ENCODE measurements around the gene KCNE4.
"Not testable (repeated sequence)": the region's sequence is repeated elsewhere in the genome, so short reads cannot be mapped to it uniquely, and the experiment has no call there.

The KCNE4 gene

GRCh38 chr2:223058952-223059716, 7.1 kb downstream of the KCNE4 start:
- DNase-seq = no peak

- DNase-seq = no peak
Observed at GRCh38 chr2:223060201-223060825, 8.3 kb downstream of the KCNE4 start.

- no peak for DNase-seq
Observed at GRCh38 chr2:223062396-223062795, 10.4 kb downstream of the KCNE4 start.

GRCh38 chr2:223065107-223065506, 13.1 kb downstream of the KCNE4 start:
- DNase-seq = no peak

DNA sequence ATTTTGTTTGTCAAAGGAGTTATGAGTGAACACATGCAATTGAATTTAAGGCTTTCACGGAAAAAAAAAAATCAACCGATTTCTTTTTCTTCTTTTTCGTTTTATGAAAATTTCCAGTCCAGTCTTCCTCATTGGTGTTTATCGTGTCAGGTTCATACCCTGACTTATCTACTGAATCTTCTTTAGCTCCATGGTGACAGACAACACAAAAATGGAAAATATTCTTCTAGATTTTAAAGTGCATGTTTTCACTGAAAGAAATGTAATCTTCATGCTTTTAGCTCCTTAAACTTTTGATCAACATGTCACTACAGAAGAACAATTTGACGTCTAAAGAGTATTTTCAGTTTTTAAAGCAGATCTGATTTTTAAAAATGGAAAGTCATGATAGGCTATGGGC, 14.7 kb downstream of the KCNE4 start:
- DNase-seq = no peak

- no peak for DNase-seq
Observed at GRCh38 chr2:223068071-223068470, 16.1 kb downstream of the KCNE4 start.

DNA sequence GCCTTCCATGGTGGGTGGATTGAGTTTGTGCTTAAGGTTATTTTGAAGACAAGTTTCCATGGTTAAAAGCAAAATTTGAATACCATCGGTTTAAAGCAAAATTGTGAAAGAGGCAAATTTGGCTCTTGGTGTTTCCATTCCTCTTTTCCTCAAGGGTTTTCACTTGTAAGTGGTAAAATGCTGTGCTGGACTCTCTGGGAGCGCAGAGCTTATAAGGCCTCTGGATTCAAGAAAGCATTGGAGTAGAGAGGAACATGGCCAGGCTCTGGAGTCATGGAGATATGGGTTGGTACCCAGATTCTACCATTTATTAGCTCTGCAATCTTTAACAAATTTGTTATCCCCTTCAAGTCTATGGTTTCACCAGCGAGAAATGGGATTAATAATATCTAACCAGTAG, 17.5 kb downstream of the KCNE4 start:
- DNase-seq = no peak

GRCh38 chr2:223069988-223070387, 18.0 kb downstream of the KCNE4 start:
- no peak for DNase-seq

DNA sequence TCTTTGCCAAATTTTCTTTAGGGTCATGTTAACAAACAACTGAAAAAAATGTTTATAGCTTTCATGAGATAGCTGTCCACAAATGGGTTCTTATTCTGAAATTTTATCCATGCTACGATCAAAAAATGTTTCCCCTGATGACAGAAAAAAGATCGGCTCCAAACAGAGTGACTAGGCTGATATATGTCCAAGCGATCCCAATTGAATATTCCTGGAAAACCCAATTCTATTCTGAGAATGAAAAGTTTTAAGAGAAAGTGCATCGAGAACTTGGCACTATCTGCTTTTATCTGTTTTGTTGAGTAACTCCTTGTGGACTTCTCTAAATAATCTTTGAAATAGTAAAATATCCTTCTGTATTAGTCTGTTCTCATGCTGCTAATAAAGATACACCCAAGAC, 19.1 kb downstream of the KCNE4 start:
- DNase-seq = no peak

GRCh38 chr2:223072826-223073225, 20.8 kb downstream of the KCNE4 start:
- DNase-seq = no peak

DNA sequence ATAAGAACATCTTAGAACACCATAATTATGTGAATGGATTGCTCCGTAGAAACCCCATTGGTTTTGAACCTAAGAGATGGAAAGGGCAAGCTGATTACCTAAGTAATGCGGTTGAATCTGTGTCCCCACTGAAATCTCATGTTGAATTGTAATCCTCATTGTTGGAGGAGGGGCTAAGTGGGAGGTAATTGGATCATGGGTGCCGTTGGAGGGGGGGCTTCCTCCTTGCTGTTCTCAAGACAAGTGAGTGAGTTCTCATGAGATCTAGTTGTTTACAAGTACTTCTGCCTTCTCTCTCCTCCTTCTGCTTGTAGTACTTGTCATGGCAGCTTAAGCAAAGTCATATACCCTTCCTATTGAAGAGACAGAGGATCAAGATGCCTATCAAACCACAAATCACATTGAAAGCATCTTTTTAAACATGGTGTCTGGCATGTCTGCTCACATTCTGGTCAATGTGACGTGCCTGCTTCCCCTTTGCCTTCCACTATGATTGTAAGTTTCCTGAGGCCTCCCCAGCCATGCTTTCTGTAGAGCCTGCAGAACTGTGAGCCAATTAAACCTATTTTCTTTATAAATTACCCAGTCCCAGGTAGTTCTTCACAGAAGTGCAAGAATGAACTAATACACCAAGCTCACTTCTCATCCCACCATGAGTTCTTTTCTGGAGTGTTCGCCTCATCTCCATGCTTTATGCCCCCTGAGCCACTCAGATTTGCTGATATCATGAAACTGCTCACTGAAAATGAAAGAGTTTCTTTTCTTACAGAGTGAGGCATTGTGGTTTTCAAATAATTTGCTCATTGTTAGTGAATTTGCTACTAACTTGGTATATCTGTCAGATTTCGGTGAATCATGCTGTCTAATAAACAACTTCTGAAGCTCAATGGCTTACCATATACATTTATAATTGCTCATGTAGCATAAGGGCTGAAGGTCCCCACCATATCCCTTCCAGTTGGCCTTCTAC, 23.6 kb downstream of the KCNE4 start:
- DNase-seq = no peak

DNA sequence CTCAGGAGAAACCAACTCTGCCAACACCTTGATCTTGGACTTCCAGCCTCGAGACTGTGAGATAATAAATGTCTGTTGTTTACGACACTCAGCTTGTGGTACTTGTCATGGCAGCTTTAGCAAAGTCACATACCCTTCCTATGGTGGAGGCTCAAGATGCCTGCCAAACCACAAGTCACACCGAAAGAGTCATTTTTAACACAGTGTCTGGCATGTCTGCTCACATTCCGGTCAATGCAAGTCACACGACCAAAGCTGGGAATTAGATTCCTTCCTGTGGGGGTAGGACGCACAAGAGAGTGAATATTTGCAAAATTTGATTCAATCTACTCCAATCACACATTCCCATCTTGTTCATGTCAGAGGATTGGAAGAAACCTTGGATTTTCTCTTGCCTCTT, 24.6 kb downstream of the KCNE4 start:
- DNase-seq = no peak

DNA sequence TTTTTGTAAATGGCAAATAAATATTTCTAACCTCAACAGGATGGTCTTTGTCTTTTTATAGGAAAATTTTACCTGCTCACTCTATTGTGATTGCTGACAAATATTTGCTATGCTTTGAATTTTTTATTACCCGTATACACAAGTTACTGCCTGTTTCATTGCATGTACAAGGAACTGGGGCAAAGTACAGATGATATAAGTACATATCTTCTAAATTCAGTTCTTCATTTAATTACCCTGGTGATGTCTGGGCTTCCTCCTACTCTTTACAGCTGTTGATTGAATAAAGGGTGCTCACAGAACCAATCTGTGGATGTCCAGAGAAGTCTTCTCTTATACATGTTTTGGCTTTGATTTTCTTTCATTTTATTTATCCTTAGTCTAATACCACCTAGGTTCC, 26.5 kb downstream of the KCNE4 start:
- DNase-seq = no peak

DNA sequence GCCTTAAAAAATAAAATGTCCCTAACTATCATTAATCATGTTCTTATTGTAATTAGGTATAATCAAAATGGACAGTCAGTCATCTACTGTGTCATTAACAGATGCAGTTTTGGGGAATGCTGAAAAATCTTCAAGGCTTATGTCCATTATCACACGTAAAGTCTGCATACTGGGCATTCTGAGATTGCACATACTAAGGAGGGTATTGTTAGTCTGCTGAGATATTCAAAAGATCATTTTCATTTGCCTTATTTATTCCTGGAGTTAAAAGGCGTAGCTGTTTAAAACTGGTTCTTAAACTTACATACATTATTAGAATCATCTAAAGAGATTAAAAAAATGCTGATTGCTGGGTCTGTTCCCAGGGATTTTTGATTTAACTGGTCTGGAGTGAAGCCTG, 27.4 kb downstream of the KCNE4 start:
- no peak for DNase-seq

DNA sequence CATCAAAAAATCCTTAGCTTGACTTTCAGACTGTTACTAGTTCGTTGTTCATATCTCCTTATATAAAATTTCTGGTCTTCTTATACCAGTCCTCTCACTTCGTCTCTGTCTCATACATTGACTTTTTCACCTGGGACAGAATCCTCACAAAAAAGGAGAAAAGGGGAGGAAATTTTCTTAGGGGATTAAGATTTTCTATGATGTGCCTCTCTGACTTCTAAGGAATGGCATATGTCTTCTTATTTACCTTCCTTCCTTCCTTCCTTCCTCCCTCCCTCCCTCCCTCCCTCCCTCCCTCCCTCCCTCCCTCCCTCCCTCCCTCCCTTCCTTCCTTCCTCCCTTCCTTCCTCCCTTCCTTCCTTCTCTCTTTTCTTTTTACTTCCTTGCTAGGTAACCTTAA, 27.9 kb downstream of the KCNE4 start:
- no peak for DNase-seq

DNA sequence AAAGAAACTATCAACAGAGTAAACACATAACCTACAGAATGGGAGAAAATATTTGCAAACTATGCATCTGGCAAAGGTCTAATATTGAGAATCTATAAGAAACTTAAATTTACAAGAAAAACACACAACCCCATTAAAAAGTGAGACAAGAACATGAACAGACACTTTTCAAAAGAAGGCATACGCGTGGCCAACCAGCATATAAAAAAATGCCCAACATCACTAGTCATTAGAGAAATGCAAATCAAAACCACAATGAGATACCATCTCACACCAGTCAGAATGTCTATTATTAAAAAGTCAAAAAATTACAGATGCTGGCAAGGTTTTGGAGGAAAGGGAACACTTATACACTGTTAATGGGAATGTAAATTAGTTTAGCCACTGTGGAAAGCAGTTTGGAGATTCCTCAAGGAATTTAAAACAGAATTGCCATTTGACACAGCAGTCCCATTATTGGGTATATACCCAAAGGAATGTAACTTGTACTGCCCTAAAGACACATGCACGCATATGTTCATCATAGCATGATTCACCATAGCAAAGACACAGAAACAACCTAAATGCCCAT, 28.9 kb downstream of the KCNE4 start:
- DNase-seq = not testable (repeated sequence)

DNA sequence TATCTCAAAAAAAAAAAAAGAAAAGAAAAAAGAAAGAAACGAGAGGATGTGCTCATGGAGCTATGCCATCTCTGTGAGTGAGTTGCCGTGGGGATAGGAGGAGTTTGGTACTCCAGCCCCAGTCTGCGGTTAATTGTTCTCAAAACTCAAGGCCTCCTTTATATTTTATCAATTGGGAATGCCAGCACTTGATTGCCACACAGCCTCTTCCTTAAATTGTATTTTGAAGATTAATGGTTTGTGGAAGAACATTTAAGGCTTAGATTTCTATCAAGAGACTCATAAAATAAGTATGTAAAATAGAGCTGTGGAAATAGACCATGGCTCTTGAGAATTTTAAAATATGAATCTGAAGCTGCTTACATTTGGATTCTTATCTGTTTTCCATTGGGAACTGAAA, 29.8 kb downstream of the KCNE4 start:
- no peak for DNase-seq

DNA sequence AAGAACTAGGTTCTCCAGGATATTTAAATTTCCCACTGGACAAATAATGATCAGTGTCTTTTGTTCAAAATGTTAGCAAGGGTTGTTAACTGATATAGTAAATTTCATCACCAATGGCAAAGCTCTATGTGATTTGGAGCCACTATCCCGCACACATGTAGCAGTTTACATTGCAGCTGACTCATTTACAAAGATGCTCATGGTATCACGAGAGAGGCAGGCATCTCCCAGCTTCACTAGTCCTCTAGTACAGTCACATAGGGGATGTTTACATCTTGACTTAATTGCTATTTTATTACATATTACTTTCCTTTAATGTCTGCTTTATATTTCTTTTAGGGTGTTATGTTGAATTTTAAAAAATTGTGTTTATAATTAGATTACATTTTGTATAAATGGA, 30.7 kb downstream of the KCNE4 start:
- no peak for DNase-seq

- DNase-seq = no peak
Observed at GRCh38 chr2:223083402-223084070, 31.5 kb downstream of the KCNE4 start.

DNA sequence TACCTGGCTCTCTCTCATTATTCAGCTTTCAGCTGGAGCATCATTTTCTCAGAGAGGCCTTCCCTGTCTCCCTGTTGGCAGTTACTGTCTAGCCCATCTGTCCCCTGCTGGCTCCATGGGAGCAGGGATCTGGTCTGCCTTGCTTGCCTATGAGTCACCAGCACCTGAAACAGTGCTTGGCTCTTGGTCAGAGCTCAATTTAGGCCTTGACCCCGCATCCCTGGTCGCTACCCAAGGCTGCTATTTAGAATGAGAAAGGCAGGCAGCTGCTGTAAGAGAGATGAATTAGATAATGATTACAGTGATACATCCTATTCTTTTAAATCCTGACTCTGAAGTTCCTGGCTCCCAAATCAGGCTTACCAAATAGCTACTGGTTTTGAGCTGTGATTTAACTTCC, 32.9 kb downstream of the KCNE4 start:
- no peak for DNase-seq

DNA sequence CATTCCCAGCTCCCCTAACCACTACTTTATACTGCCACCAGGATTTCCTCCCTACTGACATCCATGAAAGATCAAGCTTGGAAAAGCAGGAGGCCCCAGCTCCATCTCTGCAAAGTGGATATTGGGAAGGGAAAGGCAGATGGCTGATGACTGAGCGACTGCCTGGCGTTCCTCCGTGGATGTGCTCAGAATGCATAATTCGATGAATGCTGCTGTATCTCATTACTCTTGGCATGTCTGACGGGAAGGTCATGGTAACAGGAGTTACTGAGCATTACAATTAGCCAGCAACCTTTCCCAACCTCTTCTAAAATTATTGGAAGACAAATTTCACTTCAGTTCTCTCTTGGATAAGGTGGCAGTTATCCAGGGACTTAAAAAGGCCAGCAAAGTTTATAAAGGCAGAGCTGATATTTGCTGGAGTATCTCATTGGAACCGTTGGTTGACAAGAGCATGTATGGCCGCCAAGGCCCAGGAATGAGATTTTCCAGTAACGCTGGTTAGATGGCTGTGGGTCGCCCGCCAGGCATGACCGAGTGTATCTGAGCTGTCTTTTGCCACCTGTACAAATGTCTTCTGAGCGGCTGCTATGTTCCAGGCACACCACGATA, 34.5 kb downstream of the KCNE4 start:
- no peak for DNase-seq

GRCh38 chr2:223087466-223087865, 35.5 kb downstream of the KCNE4 start:
- no peak for DNase-seq
